Activated CD4-positive, alpha-beta T cell treated with anti-CD3 and anti-CD28 coated beads for 48 hours (primary cell): ENCODE measurements around the gene ZC3H7B.
A peak's percentile ranks its signal among the peaks of the same experiment; 100 is the strongest.

ENCODE experiments used
- DNase-seq: peaks from one replicate; pipeline ENCODE4 v3.0.0-alpha.2; 2020

The ZC3H7B gene

GRCh38 chr22:41333806-41334205 lies 32.5 kb downstream of the ZC3H7B start:
- no peak for DNase-seq

GRCh38 chr22:41334215-41334614 lies 32.9 kb downstream of the ZC3H7B start:
- DNase-seq = no peak

GRCh38 chr22:41334951-41335635 lies 33.8 kb downstream of the ZC3H7B start:
- DNase-seq = no peak

- DNase-seq = no peak
Measured at GRCh38 chr22:41338614-41339212, 37.4 kb downstream of the ZC3H7B start.

GRCh38 chr22:41339823-41340222 lies 38.5 kb downstream of the ZC3H7B start:
- no peak for DNase-seq

GRCh38 chr22:41340357-41340756 lies 39.0 kb downstream of the ZC3H7B start:
- no peak for DNase-seq

GRCh38 chr22:41341012-41341411 lies 39.7 kb downstream of the ZC3H7B start:
- DNase-seq = no peak

GRCh38 chr22:41341990-41342389 lies 40.7 kb downstream of the ZC3H7B start:
- peak; percentile 25 for DNase-seq

- no peak for DNase-seq
Measured at GRCh38 chr22:41343300-41343699, 42.0 kb downstream of the ZC3H7B start.

- no peak for DNase-seq
Measured at GRCh38 chr22:41343717-41344116, 42.4 kb downstream of the ZC3H7B start.

GRCh38 chr22:41344189-41344788 lies 43.0 kb downstream of the ZC3H7B start:
- DNase-seq = no peak

GRCh38 chr22:41345807-41346335 lies 44.5 kb downstream of the ZC3H7B start:
- DNase-seq = no peak

- DNase-seq = no peak
Measured at GRCh38 chr22:41347066-41347859, 45.9 kb downstream of the ZC3H7B start.

GRCh38 chr22:41348964-41349484 lies 47.7 kb downstream of the ZC3H7B start:
- no peak for DNase-seq

- no peak for DNase-seq
Measured at GRCh38 chr22:41350087-41350486, 48.8 kb downstream of the ZC3H7B start.

- no peak for DNase-seq
Measured at GRCh38 chr22:41351011-41351410, 49.7 kb downstream of the ZC3H7B start.

GRCh38 chr22:41352058-41352457 lies 50.7 kb downstream of the ZC3H7B start:
- no peak for DNase-seq

- no peak for DNase-seq
Measured at GRCh38 chr22:41353862-41354575, 52.7 kb downstream of the ZC3H7B start.

- DNase-seq = no peak
Measured at GRCh38 chr22:41354979-41355378, 53.7 kb downstream of the ZC3H7B start.

GRCh38 chr22:41355895-41356294 lies 54.6 kb downstream of the ZC3H7B start:
- DNase-seq = no peak

GRCh38 chr22:41356430-41357028 lies 55.2 kb downstream of the ZC3H7B start:
- no peak for DNase-seq

GRCh38 chr22:41357191-41357590 lies 55.9 kb downstream of the ZC3H7B start:
- no peak for DNase-seq
